Measurements from ENCODE around the gene AZU1.
A peak's percentile ranks its signal among the peaks of the same experiment; 100 is the strongest.

AZU1 gene

GRCh38 chr19:791007-791566, 36.5 kb upstream of the AZU1 start:
- Mint-ChIP-seq H3K9me3 (no peaks in the 10 kb centered on the region), H3K36me3 (ENCODE audit: insufficient read depth) (peaks cover 1% of the 10 kb centered on the region), H3K27ac (ENCODE audit: low read depth) (no peak overlapping the region), H3K4me3 (no peak overlapping the region), H3K4me1 (no peaks in the 10 kb centered on the region), H3K27me3 (no peaks in the 10 kb centered on the region)
- DNase-seq (ENCODE audit: low spot score in 2 of 2) (no peak), ATAC-seq (replicated peaks; ENCODE audit: extremely low read depth, poor library complexity, severe bottlenecking) (no peak)

- DNase-seq (ENCODE audit: low spot score in 2 of 2) = no peak
- ATAC-seq (replicated peaks; ENCODE audit: extremely low read depth, poor library complexity, severe bottlenecking) = no peak
- Mint-ChIP-seq H3K27ac (ENCODE audit: low read depth) (no peak overlapping the region), H3K4me1 (peaks cover 3% of the 10 kb centered on the region), H3K4me3 (no peak overlapping the region), H3K9me3 (no peaks in the 10 kb centered on the region), H3K36me3 (ENCODE audit: insufficient read depth) (peaks cover 1% of the 10 kb centered on the region), H3K27me3 (no peaks in the 10 kb centered on the region)
These were observed 35.9 kb upstream of the AZU1 start for GRCh38 chr19:791567-792305.

- ATAC-seq (replicated peaks; ENCODE audit: extremely low read depth, poor library complexity, severe bottlenecking) (no peak), DNase-seq (ENCODE audit: low spot score in 2 of 2) (no peak)
- Mint-ChIP-seq H3K27me3 (no peaks in the 10 kb centered on the region), H3K4me1 (peaks cover 5% of the 10 kb centered on the region), H3K27ac (ENCODE audit: low read depth) (no peak overlapping the region), H3K9me3 (no peaks in the 10 kb centered on the region), H3K4me3 (no peak overlapping the region), H3K36me3 (ENCODE audit: insufficient read depth) (peaks cover 5% of the 10 kb centered on the region)
These were observed 35.2 kb upstream of the AZU1 start for GRCh38 chr19:792306-792885.

- Mint-ChIP-seq H3K4me3 (no peak overlapping the region), H3K9me3 (no peaks in the 10 kb centered on the region), H3K27ac (ENCODE audit: low read depth) (no peak overlapping the region), H3K4me1 (peaks cover 6% of the 10 kb centered on the region), H3K36me3 (ENCODE audit: insufficient read depth) (peaks cover 11% of the 10 kb centered on the region), H3K27me3 (no peaks in the 10 kb centered on the region)
- DNase-seq (ENCODE audit: low spot score in 2 of 2) (no peak), ATAC-seq (replicated peaks; ENCODE audit: extremely low read depth, poor library complexity, severe bottlenecking) (no peak)
These were observed 33.8 kb upstream of the AZU1 start for GRCh38 chr19:793806-794205.

GRCh38 chr19:795073-795611, 32.5 kb upstream of the AZU1 start:
- no peaks in the 10 kb centered on the region for H3K27me3 Mint-ChIP-seq
- H3K27ac Mint-ChIP-seq (ENCODE audit: low read depth) = no peak overlapping the region
- ATAC-seq (replicated peaks; ENCODE audit: extremely low read depth, poor library complexity, severe bottlenecking) (no peak), DNase-seq (ENCODE audit: low spot score in 2 of 2) (no peak)
- no peaks in the 10 kb centered on the region for H3K9me3 Mint-ChIP-seq
- peak overlapping the region; percentile 23 for H3K4me3 Mint-ChIP-seq
- H3K36me3 Mint-ChIP-seq (ENCODE audit: insufficient read depth) = peaks cover 21% of the 10 kb centered on the region
- H3K4me1 Mint-ChIP-seq = peaks cover 20% of the 10 kb centered on the region

- ATAC-seq (replicated peaks; ENCODE audit: extremely low read depth, poor library complexity, severe bottlenecking) = no peak
- Mint-ChIP-seq H3K9me3 (no peaks in the 10 kb centered on the region), H3K4me3 (peak overlapping the region; percentile 23), H3K36me3 (ENCODE audit: insufficient read depth) (peaks cover 22% of the 10 kb centered on the region), H3K27me3 (no peaks in the 10 kb centered on the region), H3K27ac (ENCODE audit: low read depth) (no peak overlapping the region), H3K4me1 (peaks cover 28% of the 10 kb centered on the region)
- DNase-seq (ENCODE audit: low spot score in 2 of 2) = no peak
These were observed 31.7 kb upstream of the AZU1 start for GRCh38 chr19:795691-796581.

- Mint-ChIP-seq H3K36me3 (ENCODE audit: insufficient read depth) (peaks cover 29% of the 10 kb centered on the region), H3K9me3 (no peaks in the 10 kb centered on the region), H3K4me3 (peak within 1 kb of the TSS; percentile 94), H3K27ac (ENCODE audit: low read depth) (peak within 1 kb of the TSS; percentile 90), H3K27me3 (no peaks in the 10 kb centered on the region), H3K4me1 (peaks cover 37% of the 10 kb centered on the region)
- DNase-seq (ENCODE audit: low spot score in 2 of 2) = peak; percentile 93 to 100
- peak; percentile 87 for ATAC-seq (replicated peaks; ENCODE audit: extremely low read depth, poor library complexity, severe bottlenecking)
These were observed 30.7 kb upstream of the AZU1 start, which contains the start of gene PTBP1 for GRCh38 chr19:796692-797527. PTBP1 (plus strand) TSS chr19:797452; CDS start chr19:797498, 46 bp downstream.

GRCh38 chr19:797528-798414, 29.9 kb upstream of the AZU1 start:
- Mint-ChIP-seq H3K9me3 (no peaks in the 10 kb centered on the region), H3K27ac (ENCODE audit: low read depth) (peak overlapping the region; percentile 90), H3K27me3 (no peaks in the 10 kb centered on the region), H3K4me3 (peak overlapping the region; percentile 94), H3K4me1 (peaks cover 46% of the 10 kb centered on the region), H3K36me3 (ENCODE audit: insufficient read depth) (peaks cover 35% of the 10 kb centered on the region)
- ATAC-seq (replicated peaks; ENCODE audit: extremely low read depth, poor library complexity, severe bottlenecking) (peak; percentile 20), DNase-seq (ENCODE audit: low spot score in 2 of 2) (peak; percentile 73 to 84)

GRCh38 chr19:798415-799075, 29.1 kb upstream of the AZU1 start:
- no peaks in the 10 kb centered on the region for H3K9me3 Mint-ChIP-seq
- H3K27me3 Mint-ChIP-seq = no peaks in the 10 kb centered on the region
- H3K4me1 Mint-ChIP-seq = peaks cover 54% of the 10 kb centered on the region
- ATAC-seq (replicated peaks; ENCODE audit: extremely low read depth, poor library complexity, severe bottlenecking) (no peak), DNase-seq (ENCODE audit: low spot score in 2 of 2) (no peak)
- H3K36me3 Mint-ChIP-seq (ENCODE audit: insufficient read depth) = peaks cover 42% of the 10 kb centered on the region
- peak overlapping the region; percentile 90 for H3K27ac Mint-ChIP-seq (ENCODE audit: low read depth)
- H3K4me3 Mint-ChIP-seq = peak overlapping the region; percentile 94

- H3K27me3 Mint-ChIP-seq = no peaks in the 10 kb centered on the region
- H3K9me3 Mint-ChIP-seq = no peaks in the 10 kb centered on the region
- ATAC-seq (replicated peaks; ENCODE audit: extremely low read depth, poor library complexity, severe bottlenecking) (no peak), DNase-seq (ENCODE audit: low spot score in 2 of 2) (no peak)
- peak overlapping the region; percentile 94 for H3K4me3 Mint-ChIP-seq
- H3K27ac Mint-ChIP-seq (ENCODE audit: low read depth) = peak overlapping the region; percentile 90
- H3K36me3 Mint-ChIP-seq (ENCODE audit: insufficient read depth) = peaks cover 49% of the 10 kb centered on the region
- peaks cover 57% of the 10 kb centered on the region for H3K4me1 Mint-ChIP-seq
These were observed 28.4 kb upstream of the AZU1 start for GRCh38 chr19:799076-799881.

All from central memory CD8-positive, alpha-beta T cell (primary cell).